Measurements from ENCODE around the gene ANKRD39.

Gene ANKRD39

DNA sequence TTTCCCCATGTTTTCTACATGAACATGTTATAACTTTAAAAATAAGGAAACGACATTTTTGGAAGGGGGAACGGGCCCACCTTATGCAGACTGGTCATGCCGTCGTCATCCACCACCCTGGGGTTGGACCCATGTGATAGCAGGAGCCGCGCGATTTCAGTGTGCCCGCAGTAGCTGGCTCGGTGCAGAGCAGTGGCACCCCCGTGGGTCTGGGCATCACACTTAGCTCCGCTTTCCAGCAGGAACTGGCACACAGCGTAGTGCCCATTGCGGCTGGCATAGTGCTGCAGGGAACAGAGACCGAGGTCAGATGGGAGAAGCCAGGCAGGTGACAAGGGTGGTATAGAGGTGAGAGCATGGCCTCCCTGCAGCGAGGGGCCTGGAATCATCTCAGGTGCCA is 4.5 kb downstream of the ANKRD39 start:
- no peak for DNase-seq (ENCODE audit: low spot score)

DNA sequence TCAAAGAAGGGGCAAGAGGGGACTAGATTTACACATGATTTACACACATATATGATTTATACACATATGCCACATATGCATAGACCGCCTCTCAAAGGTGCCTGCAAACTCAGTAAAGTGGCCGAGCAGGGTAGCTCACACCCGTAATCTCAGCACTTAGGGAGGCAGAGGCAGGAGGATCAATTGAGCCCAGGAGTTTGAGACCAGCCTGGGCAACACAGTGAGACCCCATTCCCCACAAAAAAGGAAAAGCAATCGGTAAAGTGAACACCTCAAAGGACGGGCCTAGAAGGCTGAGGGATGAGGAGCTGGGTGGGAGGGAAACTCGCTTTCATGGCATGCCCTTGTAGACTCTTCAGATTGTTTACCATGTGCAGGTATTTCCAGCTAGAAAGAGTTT is 5.1 kb downstream of the ANKRD39 start:
- DNase-seq (ENCODE audit: low spot score) = no peak

GRCh38 chr2:96848264-96848663 is 9.6 kb downstream of the ANKRD39 start:
- DNase-seq (ENCODE audit: low spot score) = no peak

GRCh38 chr2:96847586-96847985 is 10.2 kb downstream of the ANKRD39 start:
- no peak for DNase-seq (ENCODE audit: low spot score)

GRCh38 chr2:96846825-96847224 is 11.0 kb downstream of the ANKRD39 start:
- no peak for DNase-seq (ENCODE audit: low spot score)

GRCh38 chr2:96844405-96844808 is 13.4 kb downstream of the ANKRD39 start:
- DNase-seq (ENCODE audit: low spot score) = no peak

DNA sequence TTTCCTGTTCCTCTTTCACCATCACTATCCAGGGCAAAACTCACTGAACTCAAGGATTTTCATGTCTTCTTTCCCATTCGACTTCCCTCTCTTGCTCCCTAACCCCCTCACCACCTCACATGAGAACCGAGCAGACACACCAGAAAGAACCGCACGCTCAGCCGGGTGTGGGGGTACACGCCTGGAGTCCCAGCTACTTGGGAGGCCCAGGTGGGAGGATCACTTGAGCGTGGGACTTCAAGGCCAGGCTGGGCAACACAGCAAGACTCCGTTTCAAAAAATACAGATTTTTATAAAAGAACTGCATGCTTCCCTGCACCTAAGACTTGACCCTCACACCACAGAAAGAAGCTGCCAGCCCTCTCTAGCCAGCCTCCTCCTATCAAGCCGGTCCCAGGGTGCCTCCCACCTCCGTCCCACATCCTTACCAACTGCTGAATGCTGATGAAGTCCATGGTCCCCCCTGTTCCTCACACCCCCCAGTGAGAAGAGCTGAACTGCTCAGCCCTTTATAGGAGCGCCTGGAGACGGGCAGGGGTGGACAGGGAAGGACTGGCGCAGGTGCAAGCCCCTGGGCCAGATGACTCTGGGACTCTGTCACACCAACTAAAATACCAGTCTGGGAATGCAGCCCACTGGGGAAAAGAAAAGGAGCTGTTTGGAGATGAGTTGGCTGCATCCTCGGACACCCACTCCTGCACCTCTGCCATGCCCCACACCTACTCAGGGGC is 14.1 kb downstream of the ANKRD39 start, which contains the start of gene ANKRD23:
Gene ANKRD23 (minus strand): TSS at position 484 of the 731 bp plus-strand sequence. CDS start 29 bp downstream, at position 455.
- DNase-seq (ENCODE audit: low spot score) = no peak

DNA sequence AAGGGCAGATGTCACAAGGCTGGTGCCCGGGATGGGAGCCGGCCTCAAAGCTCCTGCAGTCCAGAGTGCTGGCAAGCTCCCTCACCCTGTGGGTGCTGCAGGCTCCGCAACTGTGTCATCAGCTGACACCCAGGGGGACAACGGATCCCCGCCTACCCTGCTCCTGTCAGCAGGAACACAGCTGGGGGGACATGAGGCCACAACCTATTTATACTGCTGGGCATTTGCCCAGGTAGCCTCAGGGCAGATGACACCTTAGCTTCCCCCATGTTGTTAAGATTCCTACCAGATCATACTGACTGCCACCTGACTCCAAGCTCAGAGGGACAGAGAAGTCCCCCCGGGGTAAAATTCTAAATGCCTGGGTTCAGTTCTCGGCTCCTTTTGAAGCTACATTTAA is 15.2 kb downstream of the ANKRD39 start:
- DNase-seq (ENCODE audit: low spot score) = no peak

DNA sequence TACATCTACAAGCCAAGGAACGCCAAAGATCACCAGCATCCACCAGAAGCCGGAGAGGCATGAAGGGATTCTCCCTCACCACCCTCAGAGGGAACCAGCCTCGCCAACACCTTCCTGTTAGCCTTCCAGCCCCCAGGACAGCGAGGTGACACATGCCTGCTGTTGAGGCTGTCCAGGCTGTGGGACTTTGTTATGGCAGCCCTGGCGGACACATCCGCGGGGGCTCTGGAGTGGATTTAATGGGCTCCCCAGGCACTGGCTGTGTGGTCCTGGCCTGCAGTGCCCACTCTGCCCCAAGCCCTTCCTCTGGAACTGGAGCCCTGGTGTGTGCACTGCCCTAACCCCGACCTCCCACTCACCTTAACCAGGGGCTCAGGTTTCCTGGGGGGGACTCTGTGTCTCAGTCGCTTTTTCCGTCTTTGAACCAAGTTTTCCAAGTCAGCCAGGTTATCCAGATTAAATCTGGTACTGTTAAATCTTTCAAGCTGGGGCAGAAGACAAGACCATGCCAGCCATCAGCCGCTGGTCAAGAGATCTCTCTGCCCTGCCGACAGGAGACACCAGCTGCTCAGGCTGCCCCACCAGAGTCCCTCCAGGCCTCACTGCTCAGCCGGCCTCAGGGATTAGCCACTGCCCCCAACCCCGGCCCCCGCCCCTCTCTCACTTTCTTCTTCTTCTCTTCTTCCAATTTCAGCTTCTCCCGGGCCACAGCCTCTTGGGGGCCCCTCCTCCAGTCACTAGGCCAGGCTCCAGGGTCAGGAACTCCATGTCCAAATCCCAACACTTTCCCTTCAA is 15.9 kb downstream of the ANKRD39 start:
- DNase-seq (ENCODE audit: low spot score) = no peak

DNA sequence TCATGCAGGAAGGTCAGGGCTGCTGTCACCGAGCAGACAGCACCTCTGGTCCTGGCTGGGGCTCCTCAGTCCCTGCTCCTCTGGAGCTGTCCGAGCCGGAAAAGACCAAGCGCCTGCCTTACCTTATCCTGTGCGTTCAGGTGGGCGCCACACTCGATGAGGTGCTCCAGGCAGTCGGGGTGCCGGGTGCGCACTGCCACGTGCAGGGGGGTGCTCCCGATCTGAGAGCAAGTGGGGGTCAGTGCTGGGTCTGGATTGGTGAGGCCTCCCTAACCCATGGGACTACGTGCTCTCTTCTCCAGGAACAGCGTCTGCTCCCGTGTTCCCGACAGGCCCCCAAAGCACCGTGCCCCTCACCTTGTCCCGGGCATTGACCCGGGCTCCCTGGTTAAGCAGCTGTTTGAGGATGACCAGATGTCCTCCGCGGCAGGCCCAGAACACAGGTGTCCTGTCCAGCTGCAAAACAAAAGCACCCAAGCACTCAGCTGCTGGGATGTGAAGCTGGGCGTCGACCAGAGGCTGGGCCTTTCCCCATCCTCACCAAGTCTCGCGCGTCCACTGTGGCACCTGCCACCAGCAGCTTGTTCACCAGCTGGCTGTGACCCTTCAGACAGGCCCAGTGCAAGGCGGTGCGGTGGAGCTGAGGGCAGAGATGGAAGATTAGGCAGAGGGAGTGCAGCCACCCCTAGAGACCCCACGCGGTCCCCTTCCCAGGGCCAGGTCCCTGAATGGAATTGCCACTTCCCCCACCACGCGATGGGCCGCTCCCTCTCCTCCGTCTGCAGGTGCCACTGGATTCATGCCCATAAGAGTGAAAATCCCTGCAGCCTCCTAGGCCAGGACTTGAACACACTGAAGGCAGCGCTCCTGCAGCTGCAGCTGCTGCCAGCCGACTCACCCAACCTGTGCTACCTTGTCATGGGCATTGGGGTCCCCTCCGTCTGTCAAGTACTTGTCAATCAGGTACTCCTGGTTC is 17.7 kb downstream of the ANKRD39 start:
- no peak for DNase-seq (ENCODE audit: low spot score)

- DNase-seq (ENCODE audit: low spot score) = no peak
Observed at GRCh38 chr2:96839293-96839874, 18.4 kb downstream of the ANKRD39 start.

GRCh38 chr2:96838345-96839292 is 19.2 kb downstream of the ANKRD39 start:
- no peak for DNase-seq (ENCODE audit: low spot score)

GRCh38 chr2:96837575-96837974 is 20.2 kb downstream of the ANKRD39 start:
- DNase-seq (ENCODE audit: low spot score) = no peak

DNA sequence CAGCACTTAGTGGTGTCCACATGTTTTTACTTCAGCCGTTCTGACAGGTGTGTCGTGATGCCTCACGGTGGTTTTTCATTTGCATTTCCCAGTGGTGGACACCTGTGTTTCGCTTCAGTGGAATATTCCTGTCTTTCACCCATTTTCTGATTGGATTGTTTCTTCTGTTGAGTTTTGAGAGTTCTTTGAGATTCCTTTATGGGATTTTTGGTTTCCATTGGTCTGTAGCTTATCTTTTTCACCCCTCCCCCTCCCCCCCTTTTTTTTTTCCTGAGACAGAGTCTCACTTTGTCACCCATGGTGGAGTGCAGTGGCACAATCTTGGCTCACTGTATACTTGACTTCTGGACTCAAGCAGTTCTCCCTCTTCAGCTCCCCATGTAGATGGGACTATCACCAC is 22.0 kb downstream of the ANKRD39 start:
- no peak for DNase-seq (ENCODE audit: low spot score)

- no peak for DNase-seq (ENCODE audit: low spot score)
Observed at GRCh38 chr2:96832754-96833507, 24.9 kb downstream of the ANKRD39 start.

- DNase-seq (ENCODE audit: low spot score) = no peak
Observed at GRCh38 chr2:96832408-96832753, 25.4 kb downstream of the ANKRD39 start.

GRCh38 chr2:96831679-96832078 is 26.1 kb downstream of the ANKRD39 start:
- DNase-seq (ENCODE audit: low spot score) = no peak

GRCh38 chr2:96830044-96830562 is 27.7 kb downstream of the ANKRD39 start:
- DNase-seq (ENCODE audit: low spot score) = no peak

DNA sequence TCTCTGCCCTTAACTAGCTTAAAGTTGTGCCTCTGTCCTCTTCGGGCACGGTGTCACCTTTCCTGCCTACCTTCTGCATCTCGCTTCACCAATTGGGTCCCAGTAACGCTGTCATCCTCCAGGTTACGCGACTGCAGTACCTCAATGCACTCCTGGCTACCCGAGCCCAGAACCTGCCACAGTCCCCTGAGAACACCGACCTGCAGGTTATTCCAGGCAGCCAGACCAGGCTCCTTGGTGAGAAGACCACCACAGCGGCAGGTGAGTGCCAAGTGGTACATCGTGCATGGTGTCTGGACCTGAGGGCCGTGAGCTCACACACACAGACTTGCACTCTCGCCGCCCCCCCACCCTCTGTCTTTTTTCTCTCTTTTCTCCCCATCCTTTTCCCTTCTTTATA is 28.9 kb downstream of the ANKRD39 start:
- DNase-seq (ENCODE audit: low spot score) = no peak

DNA sequence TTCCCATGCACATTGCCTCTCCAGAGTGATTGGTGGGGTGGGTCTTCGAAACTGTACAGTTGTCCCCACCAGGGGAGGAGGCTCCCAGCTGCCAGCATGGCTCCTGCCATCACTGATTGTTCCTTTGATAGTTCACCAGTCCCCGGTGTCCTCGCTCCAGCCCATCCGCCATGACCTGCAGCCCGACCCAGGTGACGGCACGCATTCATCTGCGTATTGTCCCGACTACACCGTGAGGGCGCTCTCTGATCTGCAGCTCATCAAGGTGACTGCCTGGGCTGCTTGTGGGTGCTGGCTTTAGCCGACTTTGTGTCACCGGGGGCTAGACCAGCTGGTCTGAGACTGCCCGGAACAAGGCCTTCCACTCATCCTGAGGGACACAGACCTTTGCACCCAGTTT is 29.4 kb downstream of the ANKRD39 start:
- no peak for DNase-seq (ENCODE audit: low spot score)
